HG02588 (cell line): ENCODE data around the gene EPAS1.

Experiments used
- ATAC-seq: cut with Tn5 transposase; IDR thresholded peaks from one replicate; pipeline ENCODE4 v1.9.1; 2021; ENCODE audit warnings: mild to moderate bottlenecking, moderate library complexity; ENCODE audit not compliant: unreplicated experiment

The EPAS1 gene

GRCh38 chr2:46300406-46300832 is 3.2 kb downstream of the EPAS1 start:
- no peak for ATAC-seq

DNA sequence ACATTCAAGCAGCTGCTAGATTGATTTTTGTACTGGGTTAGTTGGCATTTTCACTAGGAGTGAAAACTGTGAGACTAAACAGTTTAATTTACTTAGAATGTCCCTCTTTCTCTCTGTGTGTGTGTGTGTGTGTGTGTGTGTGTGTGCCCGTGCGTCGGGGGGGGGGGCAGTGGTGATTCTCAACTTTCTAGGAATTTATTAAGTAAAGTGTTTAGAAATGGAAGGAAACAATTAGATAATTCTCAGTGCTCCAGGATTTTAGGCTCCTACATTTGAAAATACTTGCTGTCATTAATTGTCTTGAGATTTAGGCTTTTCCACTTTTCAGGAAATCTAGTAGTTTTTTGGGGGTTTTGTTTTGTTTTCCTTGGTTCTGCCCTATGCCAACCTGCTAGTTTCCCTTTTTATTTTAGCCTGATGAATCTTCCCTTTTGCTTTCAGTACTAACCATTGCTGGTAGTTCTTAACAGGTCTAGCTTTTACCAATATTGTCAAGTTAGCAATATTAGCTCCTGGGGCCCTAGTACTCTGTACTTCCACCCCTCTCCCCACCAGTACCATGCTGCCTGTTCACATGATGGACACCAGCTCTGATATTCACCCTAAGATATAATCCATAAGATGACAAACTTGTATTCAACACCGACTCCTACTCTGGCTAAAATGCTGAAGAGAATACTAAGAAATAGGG is 4.9 kb downstream of the EPAS1 start:
- no peak for ATAC-seq

DNA sequence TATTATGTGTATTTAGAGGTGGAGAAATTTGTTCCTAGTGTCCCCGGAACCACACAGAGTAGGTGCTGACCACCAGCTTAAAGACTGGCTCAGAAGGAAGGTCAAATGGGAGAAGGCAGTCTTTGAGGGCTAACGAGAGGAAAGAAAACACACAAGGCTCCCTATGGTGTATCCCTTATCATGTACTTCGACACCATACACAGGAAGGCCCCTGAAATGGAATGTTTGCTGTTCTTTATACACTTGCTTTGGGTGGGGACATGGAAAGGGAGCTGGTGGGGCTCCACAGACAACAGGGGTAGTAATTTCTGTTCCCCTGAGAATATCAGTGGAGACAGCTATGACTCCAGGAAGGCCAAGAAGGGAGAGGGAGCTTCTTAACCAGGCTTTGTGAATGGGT is 6.0 kb downstream of the EPAS1 start:
- no peak for ATAC-seq

DNA sequence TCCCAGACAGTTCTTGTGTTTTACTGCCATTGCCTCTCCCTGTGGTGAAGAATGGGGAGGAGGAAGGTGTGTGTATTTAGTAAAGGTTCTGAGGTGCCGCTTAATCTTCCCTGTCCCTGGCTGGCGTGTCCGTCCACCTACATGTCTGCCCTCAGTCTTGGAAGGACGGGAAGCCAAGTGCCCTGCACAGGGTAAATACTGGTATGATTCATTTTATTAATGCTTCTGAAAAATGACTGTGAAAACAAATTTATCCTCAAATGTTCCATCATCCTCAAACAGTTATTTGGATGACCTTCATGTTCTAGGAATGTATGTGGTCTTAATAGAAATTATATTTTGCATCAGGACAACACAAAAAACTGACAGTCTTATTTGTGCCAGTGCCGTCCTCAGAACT is 6.6 kb downstream of the EPAS1 start:
- ATAC-seq, result no peak

DNA sequence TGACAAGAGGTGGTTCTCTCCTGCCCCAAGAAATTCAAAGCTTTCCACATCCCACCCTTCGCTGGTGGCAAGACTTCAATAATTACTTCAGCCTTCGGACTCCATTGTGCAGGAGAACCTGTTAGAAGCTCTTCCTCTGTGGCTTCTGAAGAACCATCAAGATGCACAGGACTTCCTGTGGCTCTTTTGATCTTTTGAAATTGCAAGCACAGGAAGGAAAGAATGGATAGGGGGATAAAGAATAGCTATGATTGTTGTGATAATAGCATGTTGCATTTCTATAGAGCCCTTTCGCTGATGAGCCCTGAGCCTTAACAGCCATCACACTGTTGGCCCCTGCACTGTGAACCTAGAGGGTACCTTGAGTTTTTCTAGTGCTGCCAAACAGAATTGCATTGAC is 7.4 kb downstream of the EPAS1 start:
- ATAC-seq, result no peak

DNA sequence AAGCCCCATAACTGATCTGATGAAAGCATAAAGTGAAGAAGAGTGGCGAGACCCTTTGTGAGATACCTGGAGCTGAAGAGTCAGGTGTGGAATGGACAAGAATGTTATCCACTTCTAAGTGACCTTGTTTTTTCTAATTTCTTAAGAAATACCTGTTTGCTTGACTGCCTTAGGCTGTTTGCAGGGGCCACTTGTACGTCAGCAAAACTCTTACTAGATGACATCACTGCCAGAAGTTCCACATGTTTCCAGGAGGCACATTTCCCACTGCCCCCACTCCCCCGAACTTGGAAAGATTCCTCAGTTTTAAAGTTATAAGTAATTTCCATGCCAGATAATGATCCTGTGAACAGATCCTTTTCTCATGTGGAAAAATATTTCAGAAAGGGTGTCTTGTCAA is 8.0 kb downstream of the EPAS1 start:
- ATAC-seq, result no peak

DNA sequence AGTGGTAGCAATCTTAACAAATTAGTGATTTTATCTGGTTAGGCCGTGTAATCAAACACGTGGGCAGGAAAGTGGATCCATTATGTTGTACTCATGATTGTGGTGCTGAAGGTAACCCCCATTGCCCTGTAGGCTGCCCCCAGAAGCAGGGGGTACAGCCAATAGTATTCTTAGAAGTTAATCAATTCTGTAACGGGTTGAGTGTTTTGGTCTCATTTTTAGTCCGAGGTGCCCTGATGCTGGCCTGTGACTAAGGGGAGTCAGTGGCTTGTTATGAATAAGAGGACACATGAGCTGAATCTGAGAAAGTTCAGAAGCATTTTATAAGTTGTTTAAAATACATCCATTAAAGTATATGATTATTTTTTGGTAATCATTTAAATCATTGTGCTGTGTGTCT is 8.6 kb downstream of the EPAS1 start:
- no peak for ATAC-seq

DNA sequence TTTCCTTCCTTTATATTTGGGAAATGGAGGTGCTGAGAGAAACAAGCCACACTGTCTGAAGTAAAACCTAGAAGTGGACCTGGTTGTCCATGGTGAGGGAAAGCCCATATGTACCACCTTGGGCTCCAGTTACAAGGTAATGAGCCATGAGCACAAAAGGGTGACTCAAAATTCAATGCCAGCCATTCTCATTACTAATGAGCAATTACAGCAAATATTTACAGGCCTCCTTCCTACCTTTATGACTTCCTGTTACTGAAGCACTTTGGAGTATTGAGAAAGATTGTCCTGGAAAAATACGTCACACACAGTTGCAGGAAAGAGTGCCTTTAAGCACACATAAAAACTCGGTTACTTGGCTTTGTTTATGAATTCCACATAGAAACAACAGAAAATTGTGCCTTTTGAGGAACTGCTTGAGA is 9.1 kb downstream of the EPAS1 start:
- ATAC-seq, result no peak

GRCh38 chr2:46306988-46307655 is 9.9 kb downstream of the EPAS1 start:
- ATAC-seq, result no peak

GRCh38 chr2:46308081-46308480 is 10.9 kb downstream of the EPAS1 start:
- no peak for ATAC-seq

DNA sequence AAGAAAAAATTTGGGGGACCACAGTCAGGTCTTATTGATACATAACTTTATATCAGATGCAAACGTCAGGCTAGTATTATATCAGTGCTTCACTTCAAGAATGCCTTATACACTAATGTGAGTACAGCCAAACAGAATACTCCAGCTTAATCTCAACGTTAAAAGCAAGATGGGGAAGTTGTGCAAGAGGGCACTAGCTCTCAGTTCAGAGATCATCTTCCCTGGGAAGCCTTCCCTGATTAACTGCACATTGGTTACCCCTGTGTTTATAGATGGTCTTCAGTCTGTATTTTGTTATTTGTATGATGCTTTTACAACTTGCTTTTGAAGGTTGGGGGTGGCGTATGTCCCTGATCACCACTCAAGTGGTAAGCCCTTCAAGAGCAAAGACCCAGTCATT is 11.4 kb downstream of the EPAS1 start:
- no peak for ATAC-seq

- ATAC-seq, result no peak
Observed at GRCh38 chr2:46309052-46309953, 12.1 kb downstream of the EPAS1 start.

GRCh38 chr2:46310446-46310845 is 13.2 kb downstream of the EPAS1 start:
- no peak for ATAC-seq

- ATAC-seq, result no peak
Observed at GRCh38 chr2:46311651-46312223, 14.5 kb downstream of the EPAS1 start.

- ATAC-seq, result no peak
Observed at GRCh38 chr2:46313063-46313462, 15.9 kb downstream of the EPAS1 start.

DNA sequence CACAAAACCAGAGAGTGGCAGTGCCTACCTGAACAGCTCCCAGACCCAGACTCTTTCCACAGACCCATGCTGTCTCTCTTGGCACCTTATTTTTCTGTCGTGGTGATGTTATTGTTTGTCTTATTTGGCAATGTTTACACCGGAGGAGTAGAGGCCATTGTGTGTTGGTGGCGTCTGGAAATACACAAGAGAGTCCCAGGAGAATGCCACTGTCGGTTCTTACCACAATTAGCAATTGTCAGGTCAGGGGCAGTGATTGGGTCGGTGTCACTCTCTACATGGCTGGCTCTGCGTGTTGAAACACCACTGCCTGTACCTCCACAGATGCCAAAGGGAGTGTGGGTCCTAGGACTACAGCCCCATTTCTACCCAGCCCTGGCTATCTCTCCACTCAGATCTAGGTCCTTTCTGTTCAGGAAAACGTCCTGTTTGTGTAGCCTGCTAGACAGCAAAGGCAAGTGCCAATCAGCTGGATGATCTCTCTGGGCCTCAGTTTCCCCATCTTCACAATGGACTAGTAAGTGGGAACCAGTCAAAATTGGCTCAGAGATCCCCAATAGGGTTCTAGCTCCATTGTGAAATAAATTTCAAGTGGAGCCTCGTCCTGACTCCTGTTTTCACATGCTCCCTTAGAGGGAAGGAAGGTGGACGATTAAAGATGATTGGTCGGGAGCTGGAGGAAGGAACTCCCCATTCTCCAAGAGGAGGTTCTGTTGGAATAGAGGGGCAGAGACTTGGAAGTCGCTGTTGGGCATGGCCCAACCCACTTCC is 17.0 kb downstream of the EPAS1 start:
- ATAC-seq, result no peak

GRCh38 chr2:46315103-46315890 is 18.1 kb downstream of the EPAS1 start:
- ATAC-seq, result no peak

- ATAC-seq, result no peak
Observed at GRCh38 chr2:46317094-46317486, 19.9 kb downstream of the EPAS1 start.

GRCh38 chr2:46318579-46319460 is 21.6 kb downstream of the EPAS1 start:
- no peak for ATAC-seq
